CD4-positive, alpha-beta T cell treated with Interleukin-4 for 4 hours (primary cell): Measurements from ENCODE around the gene FTH1.
"Not testable (repeated sequence)": the region's sequence is repeated elsewhere in the genome, so short reads cannot be mapped to it uniquely, and the experiment has no call there.

Source experiments
- DNase-seq: peaks from one replicate; pipeline ENCODE4 v3.0.0-alpha.2; 2020

FTH1 gene

DNA sequence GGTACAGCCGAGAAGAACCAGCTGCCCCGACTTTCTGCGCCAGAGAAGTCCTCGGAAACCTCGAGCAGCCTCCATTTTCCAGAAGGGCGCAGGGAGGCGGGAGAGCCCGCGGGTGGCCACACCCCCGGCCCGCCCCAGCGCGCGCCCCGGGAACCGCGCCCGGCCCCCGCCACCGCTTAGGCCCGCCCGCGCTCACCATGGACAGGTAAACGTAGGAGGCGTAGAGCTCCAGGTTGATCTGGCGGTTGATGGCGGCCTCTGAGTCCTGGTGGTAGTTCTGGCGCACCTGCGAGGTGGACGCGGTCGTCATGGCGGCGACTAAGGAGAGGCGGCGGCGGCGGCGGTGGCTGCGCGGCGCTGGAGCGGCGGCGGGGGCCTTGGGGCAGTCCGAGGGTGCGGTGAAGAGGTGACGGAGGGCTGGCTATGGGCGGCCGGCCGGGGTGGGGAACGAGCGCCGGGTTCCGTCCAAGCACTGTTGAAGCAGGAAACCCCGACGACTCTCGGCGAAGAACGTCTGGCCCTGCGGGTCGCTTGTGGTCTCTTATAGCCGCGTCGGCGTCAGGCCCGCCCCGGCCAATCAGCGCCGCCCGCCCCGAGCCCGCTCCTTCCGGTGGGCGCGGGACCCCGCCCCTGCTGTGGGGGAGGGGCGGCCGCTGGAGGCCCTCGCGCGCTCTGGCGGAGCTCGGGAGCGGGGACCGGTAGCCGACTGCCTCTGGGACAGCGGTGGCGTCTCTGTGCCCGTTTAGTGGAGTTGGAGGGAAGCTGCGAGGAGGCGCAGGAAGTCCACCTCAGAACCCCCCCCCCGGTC lies at the start of gene FTH1:
Gene FTH1, minus strand, starts transcription at position 519 of the 808 bp plus-strand sequence. Its CDS starts 209 bp downstream, at position 310.
- DNase-seq: peak; percentile 89

DNA sequence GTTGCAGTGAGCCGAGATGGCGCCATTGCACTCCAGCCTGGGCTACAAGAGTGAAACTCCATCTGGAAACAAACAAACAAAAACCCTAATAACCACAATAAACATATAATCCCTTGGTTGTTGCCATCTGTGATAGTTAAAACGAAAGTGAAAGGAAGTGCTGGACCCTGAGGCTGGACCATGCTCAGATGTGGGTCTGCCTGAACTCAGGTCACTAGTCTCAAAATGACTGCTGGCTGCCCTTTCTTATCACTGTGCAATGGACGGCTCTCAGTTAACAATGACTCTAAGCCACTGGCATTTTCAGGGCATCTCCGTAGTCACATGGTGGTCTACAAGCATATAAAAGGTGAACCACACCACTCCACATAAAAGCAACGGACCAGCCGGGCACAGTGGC lies 48.2 kb upstream of the FTH1 start:
- DNase-seq: no peak

DNA sequence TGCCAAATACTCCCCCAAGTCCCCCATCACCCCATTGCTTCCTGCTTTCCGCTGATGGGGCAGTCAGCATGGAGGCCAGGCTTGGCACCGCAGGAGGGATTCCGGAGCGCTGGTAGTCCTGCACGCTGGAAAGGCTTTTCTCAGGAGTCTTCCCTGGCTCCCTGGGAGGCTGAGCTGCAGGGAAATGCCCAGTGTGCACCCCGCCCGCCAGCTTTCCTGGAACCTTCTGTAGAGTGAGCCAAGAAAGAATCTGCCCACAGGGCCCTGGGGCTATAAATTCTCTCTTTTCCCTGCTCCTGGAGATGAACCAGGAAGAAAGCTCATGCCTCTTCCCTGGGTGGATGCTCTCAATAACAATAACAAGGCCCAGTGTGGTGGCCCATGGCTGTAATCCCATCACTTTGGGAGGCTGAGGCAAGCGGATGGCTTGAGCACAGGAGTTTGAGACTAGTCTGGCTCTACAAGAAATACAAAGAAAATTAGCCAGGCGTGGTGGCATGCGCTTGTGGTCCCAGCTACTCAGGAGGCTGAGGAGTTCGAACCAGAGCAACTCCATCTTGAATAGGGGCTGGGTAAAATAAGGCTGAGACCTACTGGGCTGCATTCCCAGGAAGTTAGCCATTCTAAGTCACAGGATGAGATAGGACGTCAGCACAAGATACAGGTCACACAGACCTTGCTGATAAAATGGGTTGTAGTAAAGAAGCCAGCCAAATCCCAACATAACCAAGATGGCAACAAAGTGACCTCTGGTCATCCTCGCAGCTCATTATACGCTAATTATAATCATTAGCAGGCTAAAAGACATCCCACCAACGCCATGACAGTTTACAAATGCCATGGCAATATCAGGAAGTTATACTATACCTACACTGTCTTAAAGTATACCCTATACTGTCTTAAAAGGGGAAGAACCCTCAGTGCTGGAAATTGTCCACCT lies 46.4 kb upstream of the FTH1 start:
- no peak for DNase-seq

DNA sequence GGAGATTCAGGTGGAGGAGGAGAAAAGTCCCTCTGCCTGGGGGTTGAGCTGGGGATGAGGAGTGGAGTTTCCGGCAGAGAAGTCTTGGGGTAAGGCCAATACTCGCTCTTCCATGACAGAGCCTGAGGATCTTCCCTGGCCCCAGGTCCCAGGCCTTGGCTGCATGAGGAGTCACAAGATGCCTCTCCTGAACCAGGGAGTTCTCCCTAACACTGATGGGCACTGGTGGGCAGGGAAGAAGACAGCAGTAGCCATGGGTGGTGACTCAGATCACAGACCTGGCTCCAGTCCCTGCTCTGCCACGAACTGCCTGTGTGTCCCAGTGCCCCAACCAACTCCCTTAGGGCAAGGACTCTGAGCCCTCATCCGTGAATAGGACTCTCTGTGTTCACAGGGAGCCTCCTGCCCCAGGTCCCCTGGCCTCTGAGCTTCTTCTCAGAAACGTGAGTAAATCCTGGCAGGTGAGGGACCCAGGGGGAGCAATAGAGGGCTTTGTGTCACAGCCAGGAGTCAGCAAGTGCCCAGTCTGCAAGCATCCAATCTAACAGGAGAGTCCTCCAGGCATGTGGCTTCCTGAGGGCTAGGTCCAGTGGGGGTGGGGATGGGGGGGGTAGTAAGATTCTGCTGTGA lies 45.5 kb upstream of the FTH1 start:
- DNase-seq: no peak

DNA sequence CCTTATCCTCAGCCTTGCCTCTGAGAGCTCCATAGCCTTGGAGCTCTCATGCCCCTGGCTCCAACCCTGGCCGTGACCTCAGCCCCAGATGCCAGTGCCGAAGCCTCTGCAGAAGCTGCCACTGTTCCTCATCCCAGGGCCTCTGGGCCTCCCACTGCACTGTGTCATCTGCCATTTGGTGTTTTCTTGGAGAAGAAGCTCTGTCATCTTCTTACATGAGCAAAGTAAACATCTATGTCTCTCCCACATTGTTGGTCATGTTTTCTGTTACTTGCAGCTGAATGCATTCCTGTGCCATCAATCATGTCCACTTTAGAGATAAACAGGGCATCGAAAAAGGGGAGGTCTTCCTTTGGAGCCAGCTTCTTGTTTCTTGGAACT lies 45.0 kb upstream of the FTH1 start:
- no peak for DNase-seq

DNA sequence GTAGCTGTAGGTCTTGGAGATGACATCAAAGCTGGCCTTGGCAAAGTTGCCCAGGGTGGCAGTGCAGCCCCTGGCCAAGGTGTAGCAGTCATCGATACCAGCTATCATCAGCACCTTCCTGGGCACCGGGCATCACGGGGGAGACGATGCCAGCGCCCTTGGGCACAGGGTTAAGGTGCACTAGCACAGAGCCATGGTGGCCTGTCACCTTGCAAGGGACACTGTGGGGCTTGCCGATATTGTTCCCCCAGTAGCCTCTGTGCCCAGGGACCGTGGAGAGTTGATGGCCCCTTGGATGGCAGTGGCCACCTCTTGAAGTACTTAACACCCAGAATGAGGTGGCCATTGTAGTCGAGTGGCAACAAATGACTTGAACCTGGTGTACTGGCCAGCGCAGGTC lies 44.4 kb upstream of the FTH1 start:
- DNase-seq: no peak

DNA sequence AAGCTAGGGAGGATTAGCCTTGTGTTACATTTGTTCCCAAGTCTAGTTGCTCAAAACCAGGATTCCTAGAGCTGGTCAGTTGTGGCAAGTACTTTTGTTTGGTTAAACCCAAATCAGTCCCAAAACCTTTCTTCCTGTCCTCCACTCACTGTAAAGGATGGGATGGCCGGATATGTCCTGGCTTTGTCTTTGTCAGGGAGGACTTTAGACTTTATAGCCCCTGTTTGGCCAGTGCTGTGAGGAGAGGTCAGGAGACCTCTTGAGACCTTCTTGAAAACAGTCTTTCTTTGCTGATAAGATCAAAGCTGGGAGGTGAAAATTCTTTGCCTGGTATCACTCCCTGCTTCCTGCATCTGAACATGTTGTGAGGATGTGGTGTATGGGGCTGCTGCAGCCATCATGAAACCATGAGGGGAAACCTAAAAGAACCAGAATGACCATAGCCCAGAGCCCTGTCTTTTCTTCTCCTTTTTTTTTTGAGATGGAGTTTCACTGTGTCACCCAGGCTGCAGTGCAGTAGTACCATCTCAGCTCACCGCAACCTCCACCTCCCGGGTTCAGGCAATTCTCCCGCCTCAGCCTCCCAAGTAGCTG lies 43.6 kb upstream of the FTH1 start:
- DNase-seq: no peak

GRCh38 chr11:62008193-62008592 lies 40.8 kb upstream of the FTH1 start:
- no peak for DNase-seq

- no peak for DNase-seq
Measured at GRCh38 chr11:62004473-62004872, 37.0 kb upstream of the FTH1 start.

DNA sequence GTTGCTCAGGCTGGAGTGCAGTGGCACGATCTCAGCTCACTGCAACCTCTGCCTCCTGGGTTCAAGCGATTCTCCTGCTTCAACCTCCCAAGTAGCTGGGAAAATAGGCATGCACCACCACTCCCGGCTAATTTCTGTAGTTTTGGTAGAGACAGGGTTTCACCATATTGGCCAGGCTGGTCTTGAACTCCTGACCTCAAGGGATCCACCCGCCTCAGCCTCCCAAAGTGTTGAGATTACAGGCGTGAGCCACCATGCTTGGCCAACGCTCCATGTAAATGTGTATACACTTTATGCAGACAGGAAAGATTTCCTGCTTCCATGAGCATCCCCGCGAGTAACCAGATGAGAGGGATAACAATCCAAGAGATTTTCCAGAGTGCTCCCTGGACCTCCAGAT lies 34.8 kb upstream of the FTH1 start:
- not testable (repeated sequence) for DNase-seq

GRCh38 chr11:62001450-62002191 lies 34.2 kb upstream of the FTH1 start:
- DNase-seq: no peak

GRCh38 chr11:62000539-62001446 lies 33.4 kb upstream of the FTH1 start:
- DNase-seq: no peak

- DNase-seq: no peak
Measured at GRCh38 chr11:61999141-61999975, 31.9 kb upstream of the FTH1 start.

- no peak for DNase-seq
Measured at GRCh38 chr11:61996933-61997332, 29.5 kb upstream of the FTH1 start.

GRCh38 chr11:61994981-61995380 lies 27.5 kb upstream of the FTH1 start:
- DNase-seq: no peak

- no peak for DNase-seq
Measured at GRCh38 chr11:61985869-61986268, 18.4 kb upstream of the FTH1 start.

- DNase-seq: no peak
Measured at GRCh38 chr11:61983419-61983818, 16.0 kb upstream of the FTH1 start.

DNA sequence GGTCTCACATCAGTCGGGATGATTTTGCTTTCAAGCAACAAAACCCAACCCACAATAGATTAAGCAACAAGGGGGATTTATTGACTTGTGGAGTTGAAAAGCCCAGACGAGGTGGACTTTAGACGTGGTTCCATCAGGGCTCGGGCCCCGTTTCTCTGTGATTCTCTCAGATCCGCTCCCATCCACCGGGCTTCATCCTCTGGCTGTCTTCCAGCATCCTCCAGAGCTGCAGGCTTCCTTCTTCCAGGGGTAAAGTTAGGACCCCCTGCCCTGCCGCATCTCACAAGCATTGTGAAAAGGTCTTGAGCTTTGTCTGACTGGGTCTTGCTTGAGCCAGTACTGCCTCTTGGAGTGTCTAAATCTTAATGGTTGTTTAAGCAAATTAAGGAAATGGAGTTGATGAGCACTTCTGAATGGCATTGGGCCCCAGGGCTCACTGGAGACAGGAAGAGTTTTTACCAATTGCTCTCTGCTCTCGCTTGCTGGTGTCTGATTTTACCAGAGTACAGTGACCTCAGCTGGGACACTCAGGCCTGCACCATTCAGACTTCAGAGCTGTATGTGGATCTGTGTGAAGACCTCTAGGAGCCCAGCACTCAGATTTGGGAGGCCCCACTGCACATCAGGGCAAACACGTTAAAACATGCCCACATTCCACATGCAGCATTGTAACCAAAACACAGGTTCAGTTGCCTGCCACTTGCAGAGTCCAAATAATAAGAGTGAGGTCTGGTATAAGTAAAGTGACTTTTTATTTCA lies 13.5 kb upstream of the FTH1 start:
- no peak for DNase-seq
